ENCODE data around the gene SAV1. TPM values are rescaled to one million over a fixed set of nuclear protein-coding genes. Genes with fewer than 3 reads are reported as not detected.

The SAV1 gene
- total and polyA plus RNA-seq, 2 donors (not counting 1 experiment from before 2014, with no cell fraction given) = 22.4 to 36.1 TPM

DNA sequence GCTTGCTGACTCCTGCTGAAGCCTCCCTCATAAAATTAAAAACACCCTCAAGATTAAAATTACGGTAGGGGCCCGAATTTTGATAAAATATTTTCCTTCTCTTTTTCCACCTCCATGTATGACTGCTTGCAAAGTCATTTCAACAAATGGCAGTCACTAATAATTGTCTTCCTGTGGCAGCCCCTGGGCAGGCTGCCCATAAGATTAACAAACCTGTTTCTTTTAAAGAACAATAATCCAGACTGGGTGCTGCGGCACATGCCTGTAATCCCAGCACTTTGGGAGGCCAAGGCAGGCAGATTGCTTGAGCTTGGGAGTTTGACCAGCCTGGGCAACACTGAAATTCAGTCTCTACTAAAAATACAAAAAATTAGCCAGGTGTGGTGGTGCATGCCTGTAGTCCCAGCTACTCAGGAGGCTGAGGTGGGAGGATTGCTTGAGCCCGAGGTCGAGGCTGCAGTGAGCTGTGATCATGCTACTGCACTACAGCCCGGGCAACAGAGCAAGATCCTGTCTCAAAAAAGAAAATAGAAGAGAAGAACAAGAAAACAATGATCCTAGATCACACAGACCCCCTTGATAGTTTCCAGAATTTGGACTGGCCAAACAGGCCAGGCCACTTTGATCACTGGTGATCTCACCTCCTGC, 8.7 kb downstream of the SAV1 start:
- H3K27ac ChIP-seq (ENCODE audit: low read length in 2 of 2) = no peak overlapping the region
- no peak overlapping the region for H2AFZ ChIP-seq (ENCODE audit: insufficient read depth, low read depth, low read length, poor library complexity, severe bottlenecking)
- H3K36me3 ChIP-seq (replicated peaks in 1 of 2; ENCODE audit: control extremely low read depth in 1 of 2, control insufficient read depth in 1 of 2, extremely low read depth in 1 of 2, insufficient read depth in 2 of 2, low read length in 1 of 2) = peaks cover 15 to 29% of the 10 kb centered on the region in 2 experiments
- no peak for TF ChIP-seq CTCF (IDR thresholded peaks at IDR 0.05)
- TF ChIP-seq EZH2 (IDR thresholded peaks at IDR 0.05; ENCODE audit: borderline replicate concordance, insufficient read depth, low read depth, low read length, poor library complexity, severe bottlenecking) = no peak
- ATAC-seq (ENCODE audit: low read depth) (no peak), DNase-seq (no peak)
- H3K4me3 ChIP-seq (ENCODE audit: control extremely low read depth in 1 of 5, extremely low read depth in 1 of 5, insufficient read depth in 1 of 5, low read depth in 2 of 5, low read length in 4 of 5) = no peak overlapping the region
- H4K20me1 ChIP-seq (ENCODE audit: control insufficient read depth, insufficient read depth, low read length, poor library complexity, severe bottlenecking) = peaks cover 16% of the 10 kb centered on the region
- no peak overlapping the region for H3K4me2 ChIP-seq (replicated peaks; ENCODE audit: low read depth, low read length, poor library complexity, severe bottlenecking)
- CTCF ChIA-PET = interaction anchor here (0.7 kb wide), 1 partner anchor 14 kb away, joined by 3 read pairs; no protein-coding TSS in a partner anchor
- no peaks in the 10 kb centered on the region for H3K9me3 ChIP-seq (ENCODE audit: control extremely low read depth in 1 of 3, control insufficient read depth in 2 of 3, insufficient read depth in 1 of 3, low read length in 2 of 3)
- Mint-ChIP-seq H3K4me1 (peaks cover 50% of the 10 kb centered on the region), H3K27ac (no peak overlapping the region), H3K9me3 (ENCODE audit: insufficient read depth) (no peaks in the 10 kb centered on the region), H3K27me3 (no peaks in the 10 kb centered on the region), H3K4me3 (no peak overlapping the region)
- no peak overlapping the region for H3K9ac ChIP-seq (ENCODE audit: low read length)
- H3K27me3 ChIP-seq (replicated peaks in 1 of 4; ENCODE audit: control extremely low read depth in 1 of 4, control insufficient read depth in 3 of 4, insufficient read depth in 4 of 4, low read length in 3 of 4) = no peaks in the 10 kb centered on the region
- intact Hi-C loops (cut with micrococcal nuclease) = no loop called here
- WGBS (ENCODE audit: insufficient coverage) = 82% methylated on average over 6 of the region's 6 CpGs
- peaks cover 4 to 27% of the 10 kb centered on the region in 2 donors for H3K4me1 ChIP-seq (ENCODE audit: control insufficient read depth in 2 of 2, insufficient read depth in 2 of 2, low read length in 2 of 2)
- POLR2A ChIA-PET = no interaction called here
- H3K79me2 ChIP-seq (ENCODE audit: control insufficient read depth, insufficient read depth, low read length) = peaks cover 98% of the 10 kb centered on the region

GRCh38 chr14:50658203-50658602, 9.9 kb downstream of the SAV1 start:
- H3K9ac ChIP-seq (ENCODE audit: low read length) = no peak overlapping the region
- no peak for DNase-seq
- no peak overlapping the region for H3K27ac ChIP-seq (ENCODE audit: low read length in 2 of 2)
- no peak overlapping the region for H3K4me3 ChIP-seq (ENCODE audit: control extremely low read depth in 1 of 5, extremely low read depth in 1 of 5, insufficient read depth in 1 of 5, low read depth in 2 of 5, low read length in 4 of 5)
- ChIA-PET CTCF (interaction anchor here (1.0 kb wide), 1 partner anchor 11 kb away, joined by 3 read pairs; no protein-coding TSS in a partner anchor), POLR2A (no interaction called here)
- Mint-ChIP-seq H3K27me3 (no peaks in the 10 kb centered on the region), H3K4me3 (no peak overlapping the region), H3K9me3 (ENCODE audit: insufficient read depth) (no peaks in the 10 kb centered on the region), H3K4me1 (peaks cover 47% of the 10 kb centered on the region), H3K27ac (no peak overlapping the region)
- ATAC-seq (ENCODE audit: low read depth) = no peak
- no peaks in the 10 kb centered on the region for H3K27me3 ChIP-seq (replicated peaks in 1 of 4; ENCODE audit: control extremely low read depth in 1 of 4, control insufficient read depth in 3 of 4, insufficient read depth in 4 of 4, low read length in 3 of 4)
- H3K79me2 ChIP-seq (ENCODE audit: control insufficient read depth, insufficient read depth, low read length) = peaks cover 97% of the 10 kb centered on the region
- 95% methylated on average over 4 of the region's 6 CpGs for WGBS (ENCODE audit: insufficient coverage)
- intact Hi-C loops (cut with micrococcal nuclease) = no loop called here
- no peak for TF ChIP-seq EZH2 (IDR thresholded peaks at IDR 0.05; ENCODE audit: borderline replicate concordance, insufficient read depth, low read depth, low read length, poor library complexity, severe bottlenecking)
- no peak for TF ChIP-seq CTCF (IDR thresholded peaks at IDR 0.05)
- no peak overlapping the region for H2AFZ ChIP-seq (ENCODE audit: insufficient read depth, low read depth, low read length, poor library complexity, severe bottlenecking)
- peaks cover 16% of the 10 kb centered on the region for H4K20me1 ChIP-seq (ENCODE audit: control insufficient read depth, insufficient read depth, low read length, poor library complexity, severe bottlenecking)
- H3K9me3 ChIP-seq (ENCODE audit: control extremely low read depth in 1 of 3, control insufficient read depth in 2 of 3, insufficient read depth in 1 of 3, low read length in 2 of 3) = no peaks in the 10 kb centered on the region
- no peak overlapping the region for H3K4me2 ChIP-seq (replicated peaks; ENCODE audit: low read depth, low read length, poor library complexity, severe bottlenecking)
- peaks cover 14 to 24% of the 10 kb centered on the region in 2 experiments for H3K36me3 ChIP-seq (replicated peaks in 1 of 2; ENCODE audit: control extremely low read depth in 1 of 2, control insufficient read depth in 1 of 2, extremely low read depth in 1 of 2, insufficient read depth in 2 of 2, low read length in 1 of 2)
- peaks cover 0 to 22% of the 10 kb centered on the region in 2 donors for H3K4me1 ChIP-seq (ENCODE audit: control insufficient read depth in 2 of 2, insufficient read depth in 2 of 2, low read length in 2 of 2)
